ENCODE measurements around the gene B3GLCT. TPM values are rescaled to one million over a fixed set of nuclear protein-coding genes. Genes with fewer than 3 reads are reported as not detected.

The B3GLCT gene
- 7.4 and 8.2 TPM in 2 replicates for polyA plus RNA-seq
- polyA minus RNA-seq, result 5.8 and 6.1 TPM in 2 replicates

DNA sequence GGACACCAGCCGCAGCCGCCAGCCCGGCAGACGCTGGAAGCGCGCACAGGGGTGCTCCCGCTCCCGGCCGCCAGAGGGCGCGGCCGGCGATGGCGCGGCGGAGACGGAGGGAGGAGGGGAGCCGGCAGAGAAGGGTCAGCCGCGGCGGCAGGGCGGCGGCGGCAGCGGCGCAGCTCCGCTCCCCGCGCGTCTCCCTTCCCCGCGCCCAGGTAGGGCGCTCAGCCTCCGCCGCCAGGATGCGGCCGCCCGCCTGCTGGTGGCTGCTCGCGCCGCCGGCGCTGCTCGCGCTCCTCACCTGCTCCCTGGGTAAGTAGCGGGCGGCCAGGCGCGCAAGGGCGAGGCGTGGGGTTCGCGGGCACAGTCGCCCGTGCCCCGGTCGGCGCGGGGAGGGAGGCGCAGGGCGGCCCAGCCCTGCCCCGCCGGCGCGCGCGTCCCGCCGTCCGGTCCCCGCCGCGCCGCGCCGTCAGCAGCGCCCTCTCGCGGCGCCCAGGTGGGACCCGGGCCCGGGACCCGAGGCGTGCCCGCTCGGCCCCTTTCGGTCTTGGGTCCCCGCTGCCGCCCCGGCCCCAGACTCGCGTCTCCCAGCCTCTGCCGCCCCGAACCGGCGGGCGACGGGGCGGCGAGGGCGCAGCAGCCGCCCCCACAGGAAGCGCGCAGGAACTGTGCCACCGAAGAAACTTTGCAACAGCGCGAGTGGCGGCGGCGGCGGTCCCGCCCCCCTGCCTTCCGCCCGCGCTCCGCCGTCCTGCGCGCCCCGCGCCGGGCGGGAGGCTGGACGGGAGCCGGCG lies at the start of gene B3GLCT:
B3GLCT (plus strand) TSS at position 127 of the 788 bp plus-strand sequence; CDS start at position 237, 110 bp downstream.
- no peak within 1 kb of the TSS for H3K27ac ChIP-seq (ENCODE audit: low read length)
- no peaks in the 10 kb centered on the region for H3F3A ChIP-seq (ENCODE audit: insufficient read depth, low read length, poor library complexity, severe bottlenecking)
- peak within 1 kb of the TSS; percentile 55 for H3K9ac ChIP-seq (ENCODE audit: low read length)
- TF ChIP-seq EP300 (conservative IDR thresholded peaks at IDR 0.05; ENCODE audit: poor library complexity, severe bottlenecking), result peak; percentile 23
- no peak for TF ChIP-seq EZH2 (IDR thresholded peaks at IDR 0.05; ENCODE audit: borderline replicate concordance, insufficient read depth, low read length, poor library complexity, severe bottlenecking)
- TF ChIP-seq TAF1 (IDR thresholded peaks at IDR 0.05; ENCODE audit: low read depth), result no peak
- no peak for TF ChIP-seq POLR2AphosphoS5 (IDR thresholded peaks at IDR 0.05)
- peak; percentile 76 for TF ChIP-seq RAD21 (conservative IDR thresholded peaks at IDR 0.05)
- TF ChIP-seq, protein P1, sequence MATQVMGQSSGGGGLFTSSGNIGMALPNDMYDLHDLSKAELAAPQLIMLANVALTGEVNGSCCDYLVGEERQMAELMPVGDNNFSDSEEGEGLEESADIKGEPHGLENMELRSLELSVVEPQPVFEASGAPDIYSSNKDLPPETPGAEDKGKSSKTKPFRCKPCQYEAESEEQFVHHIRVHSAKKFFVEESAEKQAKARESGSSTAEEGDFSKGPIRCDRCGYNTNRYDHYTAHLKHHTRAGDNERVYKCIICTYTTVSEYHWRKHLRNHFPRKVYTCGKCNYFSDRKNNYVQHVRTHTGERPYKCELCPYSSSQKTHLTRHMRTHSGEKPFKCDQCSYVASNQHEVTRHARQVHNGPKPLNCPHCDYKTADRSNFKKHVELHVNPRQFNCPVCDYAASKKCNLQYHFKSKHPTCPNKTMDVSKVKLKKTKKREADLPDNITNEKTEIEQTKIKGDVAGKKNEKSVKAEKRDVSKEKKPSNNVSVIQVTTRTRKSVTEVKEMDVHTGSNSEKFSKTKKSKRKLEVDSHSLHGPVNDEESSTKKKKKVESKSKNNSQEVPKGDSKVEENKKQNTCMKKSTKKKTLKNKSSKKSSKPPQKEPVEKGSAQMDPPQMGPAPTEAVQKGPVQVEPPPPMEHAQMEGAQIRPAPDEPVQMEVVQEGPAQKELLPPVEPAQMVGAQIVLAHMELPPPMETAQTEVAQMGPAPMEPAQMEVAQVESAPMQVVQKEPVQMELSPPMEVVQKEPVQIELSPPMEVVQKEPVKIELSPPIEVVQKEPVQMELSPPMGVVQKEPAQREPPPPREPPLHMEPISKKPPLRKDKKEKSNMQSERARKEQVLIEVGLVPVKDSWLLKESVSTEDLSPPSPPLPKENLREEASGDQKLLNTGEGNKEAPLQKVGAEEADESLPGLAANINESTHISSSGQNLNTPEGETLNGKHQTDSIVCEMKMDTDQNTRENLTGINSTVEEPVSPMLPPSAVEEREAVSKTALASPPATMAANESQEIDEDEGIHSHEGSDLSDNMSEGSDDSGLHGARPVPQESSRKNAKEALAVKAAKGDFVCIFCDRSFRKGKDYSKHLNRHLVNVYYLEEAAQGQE (IDR thresholded peaks at IDR 0.05; ENCODE audit: borderline replicate concordance), result no peak
- TF ChIP-seq MXI1 (conservative IDR thresholded peaks at IDR 0.05; ENCODE audit: poor library complexity, severe bottlenecking), result peak; percentile 50
- TF ChIP-seq, protein P2, sequence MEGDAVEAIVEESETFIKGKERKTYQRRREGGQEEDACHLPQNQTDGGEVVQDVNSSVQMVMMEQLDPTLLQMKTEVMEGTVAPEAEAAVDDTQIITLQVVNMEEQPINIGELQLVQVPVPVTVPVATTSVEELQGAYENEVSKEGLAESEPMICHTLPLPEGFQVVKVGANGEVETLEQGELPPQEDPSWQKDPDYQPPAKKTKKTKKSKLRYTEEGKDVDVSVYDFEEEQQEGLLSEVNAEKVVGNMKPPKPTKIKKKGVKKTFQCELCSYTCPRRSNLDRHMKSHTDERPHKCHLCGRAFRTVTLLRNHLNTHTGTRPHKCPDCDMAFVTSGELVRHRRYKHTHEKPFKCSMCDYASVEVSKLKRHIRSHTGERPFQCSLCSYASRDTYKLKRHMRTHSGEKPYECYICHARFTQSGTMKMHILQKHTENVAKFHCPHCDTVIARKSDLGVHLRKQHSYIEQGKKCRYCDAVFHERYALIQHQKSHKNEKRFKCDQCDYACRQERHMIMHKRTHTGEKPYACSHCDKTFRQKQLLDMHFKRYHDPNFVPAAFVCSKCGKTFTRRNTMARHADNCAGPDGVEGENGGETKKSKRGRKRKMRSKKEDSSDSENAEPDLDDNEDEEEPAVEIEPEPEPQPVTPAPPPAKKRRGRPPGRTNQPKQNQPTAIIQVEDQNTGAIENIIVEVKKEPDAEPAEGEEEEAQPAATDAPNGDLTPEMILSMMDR (IDR thresholded peaks at IDR 0.05; ENCODE audit: poor library complexity, severe bottlenecking), result peak; percentile 94
- peak; percentile 94 for TF ChIP-seq SMC3 (conservative IDR thresholded peaks at IDR 0.05; ENCODE audit: poor library complexity)
- peak within 1 kb of the TSS; percentile 17 for H3K4me2 ChIP-seq (ENCODE audit: low read length)
- peaks cover 5% of the 10 kb centered on the region for H3K79me2 ChIP-seq (replicated peaks; ENCODE audit: insufficient read depth, low read length)
- no peaks in the 10 kb centered on the region for H3K9me3 ChIP-seq (ENCODE audit: low read length)
- H4K20me1 ChIP-seq (ENCODE audit: insufficient read depth), result no peaks in the 10 kb centered on the region
- H3K27me3 ChIP-seq (ENCODE audit: insufficient read depth, low read depth, low read length), result no peaks in the 10 kb centered on the region
- H2AFZ ChIP-seq (ENCODE audit: low read depth, low read length), result peak within 1 kb of the TSS; percentile 16
- peak within 1 kb of the TSS; percentile 68 for H3K4me3 ChIP-seq (ENCODE audit: low read length)
- H3K9me2 ChIP-seq (ENCODE audit: insufficient read depth, low read length), result no peaks in the 10 kb centered on the region
- no peaks in the 10 kb centered on the region for H3K36me3 ChIP-seq (ENCODE audit: insufficient read depth, low read length)

DNA sequence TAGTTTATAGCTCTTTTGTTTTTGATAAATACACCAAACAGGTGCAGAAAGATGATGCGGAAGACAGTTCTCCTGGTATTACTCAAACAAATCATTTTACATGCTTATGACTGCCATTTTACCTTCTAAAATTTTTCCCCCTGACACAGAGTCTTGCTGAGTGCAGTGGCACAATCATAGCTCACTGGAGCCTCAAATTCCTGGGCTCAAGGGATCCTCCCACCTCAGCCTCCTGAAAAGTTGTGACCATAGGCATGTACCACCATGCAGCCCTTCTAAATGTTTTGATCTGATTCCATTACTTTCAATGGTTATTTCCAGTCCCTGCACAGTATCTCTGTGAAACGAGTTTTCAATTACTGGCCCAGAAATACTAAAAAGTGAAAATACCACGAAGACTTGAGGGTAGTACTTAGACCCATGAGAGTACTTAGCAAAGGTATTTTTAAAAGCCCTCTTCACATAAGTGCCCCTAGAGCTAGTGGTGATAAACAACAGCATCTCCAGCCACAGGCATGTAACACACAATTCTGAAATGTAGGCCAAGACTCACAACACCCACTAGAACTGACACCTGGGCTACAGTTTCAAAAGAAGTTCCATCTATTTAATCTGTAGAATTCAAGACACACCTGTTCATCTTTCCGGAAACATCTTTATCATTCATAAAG lies 49.3 kb upstream of the B3GLCT start:
- H3K9me3 ChIP-seq (ENCODE audit: low read length), result no peaks in the 10 kb centered on the region

More for the DNA sequence above, 49.3 kb upstream of the B3GLCT start:
- no peak overlapping the region for H3K27ac ChIP-seq (ENCODE audit: low read length)
- no peaks in the 10 kb centered on the region for H3K27me3 ChIP-seq (ENCODE audit: insufficient read depth, low read depth, low read length)
- no peak overlapping the region for H2AFZ ChIP-seq (ENCODE audit: low read depth, low read length)
- peaks cover 1% of the 10 kb centered on the region for H3K79me2 ChIP-seq (replicated peaks; ENCODE audit: insufficient read depth, low read length)
- no peak overlapping the region for H3K4me3 ChIP-seq (ENCODE audit: low read length)
- H3K9ac ChIP-seq (ENCODE audit: low read length), result no peak overlapping the region
- H3K36me3 ChIP-seq (ENCODE audit: insufficient read depth, low read length), result peaks cover 9% of the 10 kb centered on the region
- TF ChIP-seq, protein P1 (IDR thresholded peaks at IDR 0.05; ENCODE audit: borderline replicate concordance), result no peak
- TF ChIP-seq POLR2AphosphoS5 (IDR thresholded peaks at IDR 0.05) (no peak), TAF1 (IDR thresholded peaks at IDR 0.05; ENCODE audit: low read depth) (no peak), EZH2 (IDR thresholded peaks at IDR 0.05; ENCODE audit: borderline replicate concordance, insufficient read depth, low read length, poor library complexity, severe bottlenecking) (no peak), RAD21 (conservative IDR thresholded peaks at IDR 0.05) (no peak), SMC3 (conservative IDR thresholded peaks at IDR 0.05; ENCODE audit: poor library complexity) (no peak), MXI1 (conservative IDR thresholded peaks at IDR 0.05; ENCODE audit: poor library complexity, severe bottlenecking) (no peak), EP300 (conservative IDR thresholded peaks at IDR 0.05; ENCODE audit: poor library complexity, severe bottlenecking) (no peak)
- TF ChIP-seq, protein P2 (IDR thresholded peaks at IDR 0.05; ENCODE audit: poor library complexity, severe bottlenecking), result no peak
- H3K9me2 ChIP-seq (ENCODE audit: insufficient read depth, low read length), result no peaks in the 10 kb centered on the region
- H3K4me2 ChIP-seq (ENCODE audit: low read length), result no peak overlapping the region
- no peaks in the 10 kb centered on the region for H3F3A ChIP-seq (ENCODE audit: insufficient read depth, low read length, poor library complexity, severe bottlenecking)
- H4K20me1 ChIP-seq (ENCODE audit: insufficient read depth), result no peaks in the 10 kb centered on the region
